Suprapubic skin (tissue), 4 donors: ENCODE results near the gene RERE. TPM values are rescaled to one million over a fixed set of nuclear protein-coding genes. Genes with fewer than 3 reads are reported as not detected.
A peak's percentile ranks its signal among the peaks of the same experiment; 100 is the strongest.

Experiments
- DNase-seq, 2 donors: peaks; one replicate each; pipeline ENCODE4 v3.0.0-alpha.2; 2019; ENCODE audit warnings: low spot score in 2 of 2
- H3K27ac ChIP-seq: fragments of 200-600 bp; sonication (generic); one replicate; pipeline ENCODE4 v1.5.1; 2019
- H3K27me3 ChIP-seq: fragments of 200-600 bp; sonication (generic); one replicate; pipeline ENCODE4 v1.5.1; 2019
- H3K36me3 ChIP-seq: fragments of 200-600 bp; sonication (generic); one replicate; pipeline ENCODE4 v1.5.1; 2019
- H3K4me1 ChIP-seq: fragments of 200-600 bp; sonication (generic); one replicate; pipeline ENCODE4 v1.5.1; 2019
- H3K4me3 ChIP-seq: fragments of 200-600 bp; sonication (generic); one replicate; pipeline ENCODE4 v1.5.1; 2019; ENCODE audit warnings: mild to moderate bottlenecking
- H3K9me3 ChIP-seq: fragments of 200-600 bp; sonication (generic); one replicate; pipeline ENCODE4 v1.5.1; 2019
- EP300 ChIP-seq: sonication (generic); formaldehyde crosslinking; IDR thresholded peaks from one replicate; pipeline ENCODE4 v1.6.1; 2017; ENCODE audit warnings: antibody characterized with exemption
- POLR2A ChIP-seq, 2 donors: fragments of 450-650 bp; IDR thresholded peaks; one replicate each; pipeline ENCODE4 v1.6.1; 2017; ENCODE audit warnings: antibody characterized with exemption in 2 of 2, mild to moderate bottlenecking in 2 of 2, moderate library complexity in 2 of 2
- POLR2AphosphoS5 ChIP-seq, 3 donors: sonication (generic); formaldehyde crosslinking; IDR thresholded peaks; one replicate each; pipeline ENCODE4 v1.6.1; 2017; ENCODE audit warnings: antibody characterized with exemption in 3 of 3
- WGBS: methylation state at CpG from one replicate; pipeline ENCODE4 v1.1.5; 2018; 5-methylcytosine and 5-hydroxymethylcytosine counted together
- total RNA-seq, 4 donors: library from RNA; depleted of rRNA; stranded (reverse); fragments of >200 nt; gene quantifications; one replicate each; pipeline ENCODE4 v1.1.0, GENCODE V29; 2016
- TF ChIP-seq, protein P1 (sequence below), 2 donors: fragments of 200-600 bp in 1 of 2; fragments of 450-650 bp in 1 of 2; sonication (generic) in 1 of 2; IDR thresholded peaks; one replicate each; pipeline ENCODE4 v1.5.1; 2016 to 2019; ENCODE audit warnings: antibody characterized with exemption in 2 of 2, mild to moderate bottlenecking in 1 of 2, moderate library complexity in 1 of 2

RERE gene
- total RNA-seq, 4 donors from 2014 or later: 43.4 to 113 (median 83.3) TPM

GRCh38 chr1:8396786-8397406, 420.5 kb downstream of the RERE start:
- Histone ChIP-seq H3K9me3 (no peaks in the 10 kb centered on the region), H3K4me1 (peaks cover 45% of the 10 kb centered on the region), H3K27ac (peak overlapping the region; percentile 79), H3K27me3 (no peaks in the 10 kb centered on the region), H3K36me3 (peaks cover 23% of the 10 kb centered on the region), H3K4me3 (no peak overlapping the region)
- TF ChIP-seq POLR2A (IDR thresholded peaks at IDR 0.05) (peak in 1 of 2 donors; percentile 17), EP300 (peak; percentile 90), POLR2AphosphoS5 (IDR thresholded peaks at IDR 0.05) (peak in 1 of 3 donors; percentile 82)
- TF ChIP-seq, protein P1, sequence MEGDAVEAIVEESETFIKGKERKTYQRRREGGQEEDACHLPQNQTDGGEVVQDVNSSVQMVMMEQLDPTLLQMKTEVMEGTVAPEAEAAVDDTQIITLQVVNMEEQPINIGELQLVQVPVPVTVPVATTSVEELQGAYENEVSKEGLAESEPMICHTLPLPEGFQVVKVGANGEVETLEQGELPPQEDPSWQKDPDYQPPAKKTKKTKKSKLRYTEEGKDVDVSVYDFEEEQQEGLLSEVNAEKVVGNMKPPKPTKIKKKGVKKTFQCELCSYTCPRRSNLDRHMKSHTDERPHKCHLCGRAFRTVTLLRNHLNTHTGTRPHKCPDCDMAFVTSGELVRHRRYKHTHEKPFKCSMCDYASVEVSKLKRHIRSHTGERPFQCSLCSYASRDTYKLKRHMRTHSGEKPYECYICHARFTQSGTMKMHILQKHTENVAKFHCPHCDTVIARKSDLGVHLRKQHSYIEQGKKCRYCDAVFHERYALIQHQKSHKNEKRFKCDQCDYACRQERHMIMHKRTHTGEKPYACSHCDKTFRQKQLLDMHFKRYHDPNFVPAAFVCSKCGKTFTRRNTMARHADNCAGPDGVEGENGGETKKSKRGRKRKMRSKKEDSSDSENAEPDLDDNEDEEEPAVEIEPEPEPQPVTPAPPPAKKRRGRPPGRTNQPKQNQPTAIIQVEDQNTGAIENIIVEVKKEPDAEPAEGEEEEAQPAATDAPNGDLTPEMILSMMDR (IDR thresholded peaks at IDR 0.05): no peak
- DNase-seq: no peak
- WGBS: 33% methylated on average over 4 of the region's 4 CpGs

GRCh38 chr1:8396083-8396785, 421.2 kb downstream of the RERE start:
- H3K4me3 ChIP-seq: no peak overlapping the region
- no peak for DNase-seq
- H3K4me1 ChIP-seq: peaks cover 46% of the 10 kb centered on the region
- peak overlapping the region; percentile 79 for H3K27ac ChIP-seq
- H3K27me3 ChIP-seq: no peaks in the 10 kb centered on the region
- peaks cover 19% of the 10 kb centered on the region for H3K36me3 ChIP-seq
- TF ChIP-seq EP300 (no peak), POLR2A (IDR thresholded peaks at IDR 0.05) (no peak), POLR2AphosphoS5 (IDR thresholded peaks at IDR 0.05) (no peak)
- TF ChIP-seq, protein P1 (IDR thresholded peaks at IDR 0.05): no peak
- H3K9me3 ChIP-seq: no peaks in the 10 kb centered on the region
- 51% methylated on average over 8 of the region's 8 CpGs for WGBS

DNA sequence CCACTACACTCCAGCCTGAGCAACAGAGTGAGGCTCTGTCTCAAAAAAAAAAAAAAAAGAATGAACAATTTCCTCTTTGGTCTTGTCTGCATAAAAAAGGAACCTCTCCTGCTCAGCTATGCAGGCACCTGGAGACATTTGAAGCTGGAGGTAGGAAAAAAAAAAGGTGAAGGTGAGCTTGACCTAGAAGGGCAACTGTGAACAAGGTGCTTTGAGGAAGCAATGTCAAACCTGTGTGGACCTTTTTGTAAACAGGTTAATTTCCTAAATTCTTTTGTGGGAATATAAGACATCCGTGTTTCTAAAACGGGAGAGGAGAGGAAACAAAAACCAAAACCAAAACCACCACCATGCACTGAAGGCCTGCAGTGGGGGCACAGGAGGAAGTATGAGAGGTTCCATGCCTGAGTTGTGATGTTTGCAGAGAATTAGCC, 422.0 kb downstream of the RERE start:
- DNase-seq: no peak
- 48% methylated on average over 2 of the region's 2 CpGs for WGBS
- Histone ChIP-seq H3K4me1 (peaks cover 52% of the 10 kb centered on the region), H3K27me3 (no peaks in the 10 kb centered on the region), H3K27ac (peak overlapping the region; percentile 79), H3K9me3 (no peaks in the 10 kb centered on the region), H3K4me3 (no peak overlapping the region), H3K36me3 (peaks cover 16% of the 10 kb centered on the region)
- TF ChIP-seq POLR2AphosphoS5 (IDR thresholded peaks at IDR 0.05) (no peak), EP300 (no peak), POLR2A (IDR thresholded peaks at IDR 0.05) (no peak)
- TF ChIP-seq, protein P1 (IDR thresholded peaks at IDR 0.05): no peak

GRCh38 chr1:8394456-8395321, 422.8 kb downstream of the RERE start:
- WGBS: 75% methylated on average over 10 of the region's 10 CpGs
- H3K36me3 ChIP-seq: peaks cover 23% of the 10 kb centered on the region
- no peak for DNase-seq
- H3K27me3 ChIP-seq: no peaks in the 10 kb centered on the region
- peaks cover 55% of the 10 kb centered on the region for H3K4me1 ChIP-seq
- no peaks in the 10 kb centered on the region for H3K9me3 ChIP-seq
- no peak overlapping the region for H3K4me3 ChIP-seq
- TF ChIP-seq POLR2A (IDR thresholded peaks at IDR 0.05): no peak
- TF ChIP-seq EP300: no peak
- TF ChIP-seq, protein P1 (IDR thresholded peaks at IDR 0.05): no peak
- no peak for TF ChIP-seq POLR2AphosphoS5 (IDR thresholded peaks at IDR 0.05)
- peak overlapping the region; percentile 79 for H3K27ac ChIP-seq
